NCI-H748 (cell line): ENCODE data around the gene CPN1.
"Not testable (repeated sequence)": the region's sequence is repeated elsewhere in the genome, so short reads cannot be mapped to it uniquely, and the experiment has no call there.

Source experiments
- DNase-seq: peaks from one replicate; lab custom pipeline; 2025; ENCODE audit not compliant: unreplicated experiment; lab: John Stamatoyannopoulos, UW

The CPN1 gene

GRCh38 chr10:100082276-100082675, 607 bp upstream of the CPN1 start:
- DNase-seq: not testable (repeated sequence)

GRCh38 chr10:100076750-100077149, 4.9 kb downstream of the CPN1 start:
- DNase-seq: no peak

- DNase-seq: no peak
Measured at GRCh38 chr10:100075426-100076220, 6.0 kb downstream of the CPN1 start.

GRCh38 chr10:100072514-100072913, 9.2 kb downstream of the CPN1 start:
- peak; percentile 4 for DNase-seq

GRCh38 chr10:100071529-100071928, 10.1 kb downstream of the CPN1 start:
- no peak for DNase-seq

- no peak for DNase-seq
Measured at GRCh38 chr10:100067466-100067865, 14.2 kb downstream of the CPN1 start.

GRCh38 chr10:100065084-100065660, 16.5 kb downstream of the CPN1 start:
- no peak for DNase-seq

GRCh38 chr10:100061401-100061800, 20.3 kb downstream of the CPN1 start:
- DNase-seq: no peak

- DNase-seq: no peak
Measured at GRCh38 chr10:100057948-100058347, 23.7 kb downstream of the CPN1 start.

- DNase-seq: no peak
Measured at GRCh38 chr10:100053686-100054460, 27.8 kb downstream of the CPN1 start.

GRCh38 chr10:100046021-100046486, 35.6 kb downstream of the CPN1 start:
- DNase-seq: peak; percentile 59

- no peak for DNase-seq
Measured at GRCh38 chr10:100045592-100045991, 36.1 kb downstream of the CPN1 start.

GRCh38 chr10:100043796-100044195, 37.9 kb downstream of the CPN1 start:
- no peak for DNase-seq

GRCh38 chr10:100043344-100043743, 38.3 kb downstream of the CPN1 start:
- no peak for DNase-seq

- no peak for DNase-seq
Measured at GRCh38 chr10:100041306-100042002, 40.2 kb downstream of the CPN1 start.

GRCh38 chr10:100038561-100039071, 43.1 kb downstream of the CPN1 start:
- no peak for DNase-seq

GRCh38 chr10:100037758-100038315, 43.8 kb downstream of the CPN1 start:
- no peak for DNase-seq

- DNase-seq: no peak
Measured at GRCh38 chr10:100036850-100037249, 44.8 kb downstream of the CPN1 start.

GRCh38 chr10:100033766-100034418, 47.8 kb downstream of the CPN1 start:
- no peak for DNase-seq

- no peak for DNase-seq
Measured at GRCh38 chr10:100027416-100027815, 54.3 kb downstream of the CPN1 start.
